Pons (tissue), 1 donor: ENCODE measurements around the gene DDIT4L.
"Not testable (repeated sequence)": the region's sequence is repeated elsewhere in the genome, so short reads cannot be mapped to it uniquely, and the experiment has no call there.

Experiments used
- DNase-seq: peaks from one replicate; pipeline ENCODE4 v3.0.0-alpha.2; 2016; ENCODE audit warnings: low spot score

The DDIT4L gene

DNA sequence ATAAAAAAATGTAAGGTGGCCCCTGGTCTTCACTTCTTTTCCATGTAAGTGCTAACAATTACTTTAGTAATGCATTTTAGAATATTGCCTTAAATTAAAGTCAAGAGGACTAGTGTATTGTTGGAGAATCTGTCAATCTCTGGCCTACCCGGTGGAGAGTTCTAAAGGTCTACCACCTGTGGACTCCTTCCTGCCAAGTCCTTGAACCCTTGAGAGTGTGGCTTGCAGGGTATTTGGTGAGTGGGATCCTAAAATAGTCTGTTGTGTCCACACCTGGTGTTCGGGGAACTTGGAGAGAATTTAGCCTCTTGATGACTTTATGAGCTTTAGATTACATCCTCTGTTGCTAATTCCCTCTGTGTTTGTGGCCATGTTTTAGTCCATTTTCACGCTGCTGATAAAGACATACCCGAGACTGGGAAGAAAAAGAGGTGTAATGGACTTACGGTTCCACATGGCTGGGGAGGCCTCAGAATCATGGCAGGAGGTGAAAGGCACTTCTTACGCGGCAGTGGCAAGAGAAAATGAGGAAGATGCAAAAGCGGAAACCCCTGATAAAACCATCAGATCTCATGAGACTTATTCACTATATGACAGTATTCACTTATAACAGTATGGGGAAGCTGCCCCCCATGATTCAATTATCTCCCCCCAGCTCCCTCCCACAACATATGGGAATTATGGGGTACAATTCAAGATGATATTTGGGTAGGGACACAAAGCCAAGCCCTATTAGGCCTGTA lies 23.8 kb downstream of the DDIT4L start:
- no peak for DNase-seq

GRCh38 chr4:100165809-100166208 lies 24.5 kb downstream of the DDIT4L start:
- DNase-seq = no peak

DNA sequence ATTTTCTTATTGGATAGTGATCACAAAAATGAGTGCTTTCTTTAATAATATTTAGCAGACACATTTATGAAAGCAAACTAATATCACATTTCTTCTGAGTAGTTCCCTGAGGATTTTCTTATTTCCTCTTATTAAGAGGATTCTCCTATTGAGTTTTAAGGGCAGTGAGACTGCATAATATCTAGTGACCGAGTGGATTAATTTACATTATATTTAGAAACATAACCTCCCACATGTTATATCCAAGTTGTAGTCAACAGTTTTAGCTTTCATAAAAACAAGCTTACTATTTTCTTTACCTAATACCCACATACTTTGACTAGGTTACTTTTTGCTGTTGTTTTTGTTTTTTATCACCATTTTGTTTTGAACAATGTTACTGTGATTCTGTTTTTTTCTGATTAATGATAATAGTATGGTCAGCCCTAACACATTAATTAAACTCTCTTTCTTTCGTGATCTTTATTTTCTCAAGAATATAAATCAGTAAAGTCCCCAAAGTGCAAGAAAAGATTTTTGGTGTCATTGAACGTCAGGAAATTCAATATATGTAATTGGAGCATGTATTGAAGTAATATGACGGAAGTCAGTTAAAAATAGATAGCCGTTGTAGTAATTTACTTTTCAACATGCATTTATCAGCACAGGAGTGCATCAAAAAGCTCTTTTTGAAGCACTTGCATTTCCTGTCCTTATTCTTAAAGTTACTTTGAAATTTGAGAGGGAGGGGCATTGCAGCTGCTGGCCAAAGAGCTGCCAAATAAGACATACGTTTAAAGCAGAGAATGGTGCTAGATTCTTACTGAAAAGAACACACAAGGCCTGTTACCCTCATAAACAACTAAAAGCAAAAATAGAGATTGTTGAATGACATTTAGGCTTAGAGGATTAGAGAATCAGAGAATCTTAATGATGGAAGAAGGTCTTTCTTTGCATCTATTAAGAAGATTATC lies 25.2 kb downstream of the DDIT4L start:
- no peak for DNase-seq

DNA sequence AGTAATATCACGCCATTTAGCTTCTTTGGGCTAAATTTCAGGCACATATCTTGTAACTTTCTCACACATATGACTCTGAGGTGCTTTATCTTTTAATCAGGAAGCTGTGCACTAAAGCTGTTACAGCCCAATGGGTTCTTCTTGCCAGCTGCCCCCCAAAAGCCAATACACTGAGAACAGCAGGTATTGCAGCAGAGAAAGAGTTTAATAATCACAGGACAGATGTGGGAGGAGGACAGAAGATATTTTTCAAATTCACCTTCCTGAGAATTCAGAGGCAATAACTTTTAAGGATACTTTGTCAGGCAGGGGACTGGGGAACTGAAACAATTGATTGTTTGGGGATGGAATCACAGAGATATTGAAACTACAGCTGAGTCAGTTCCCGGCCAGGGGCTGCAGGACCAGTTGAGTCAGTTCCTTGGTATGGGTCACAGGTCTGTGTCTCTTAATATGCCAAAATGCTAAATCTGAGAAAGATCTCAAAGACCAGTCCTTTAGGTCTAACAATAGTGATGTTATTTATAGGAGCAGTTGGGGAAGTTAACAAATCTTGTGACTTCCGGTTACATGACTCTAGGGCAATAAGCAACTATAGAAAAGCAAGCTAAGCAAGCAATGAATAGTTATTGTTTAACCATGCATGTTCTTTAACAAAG lies 28.1 kb downstream of the DDIT4L start:
- no peak for DNase-seq

GRCh38 chr4:100149190-100149589 lies 41.1 kb downstream of the DDIT4L start:
- no peak for DNase-seq

DNA sequence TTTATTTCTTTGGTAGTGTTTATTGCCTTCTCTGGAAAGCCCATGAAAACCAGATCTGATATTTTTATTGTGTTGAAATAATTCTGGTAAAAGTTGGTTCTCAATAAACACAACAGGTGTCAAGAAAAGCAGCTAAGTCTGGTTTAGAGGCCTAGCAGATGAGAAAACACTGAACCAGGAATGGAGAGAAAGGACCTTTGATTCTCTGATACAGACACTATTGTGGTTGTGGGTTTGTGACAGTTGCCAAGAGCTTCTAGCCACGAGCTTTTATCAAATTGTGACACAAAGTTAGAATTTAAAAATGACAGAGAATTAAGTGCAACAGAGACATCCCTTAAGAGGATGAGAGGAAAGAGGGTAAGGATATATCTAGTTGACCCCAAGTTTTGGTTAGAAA lies 42.6 kb downstream of the DDIT4L start:
- no peak for DNase-seq

GRCh38 chr4:100147198-100147597 lies 43.1 kb downstream of the DDIT4L start:
- no peak for DNase-seq

DNA sequence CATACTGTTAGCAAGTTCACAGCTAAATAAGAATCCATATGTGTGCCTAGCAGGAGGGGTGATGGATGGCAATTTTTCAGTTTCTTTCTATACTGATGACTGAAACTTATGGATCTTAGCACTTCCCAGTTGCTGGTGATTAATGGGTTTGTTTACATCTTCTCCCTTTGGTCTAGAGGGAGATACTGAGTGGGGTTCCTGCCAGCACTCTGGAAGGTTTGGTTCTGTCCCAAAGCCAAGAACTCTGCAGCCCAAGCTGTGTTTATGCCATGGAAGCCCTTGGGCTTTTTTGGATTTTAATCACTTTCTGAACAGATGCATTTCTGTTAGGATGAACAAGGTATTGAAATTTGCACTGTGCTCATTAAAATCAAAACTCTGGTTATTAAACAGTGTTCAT lies 43.5 kb downstream of the DDIT4L start:
- peak; percentile 44 for DNase-seq

DNA sequence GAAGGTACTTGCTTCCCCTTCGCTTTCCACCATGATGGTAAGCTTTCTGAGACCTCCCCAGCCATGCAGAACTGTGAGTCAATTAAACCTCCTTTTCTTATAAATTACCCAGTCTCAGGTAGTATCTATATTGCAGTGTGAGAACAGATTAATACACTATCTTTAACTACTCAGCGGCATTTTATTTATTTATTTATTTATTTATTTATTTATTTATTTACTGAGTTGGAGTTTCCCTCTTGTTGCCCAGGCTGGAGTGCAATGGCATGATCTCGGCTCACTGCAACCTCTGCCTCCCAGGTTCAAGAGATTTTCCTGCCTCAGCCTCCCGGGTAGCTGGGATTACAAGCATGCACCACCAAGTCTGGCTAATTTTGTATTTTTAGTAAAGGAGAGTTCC lies 52.9 kb downstream of the DDIT4L start:
- DNase-seq = not testable (repeated sequence)
